Measurements from ENCODE around the gene OR9G4. TPM values are rescaled to one million over a fixed set of nuclear protein-coding genes. Genes with fewer than 3 reads are reported as not detected.

Gene OR9G4
- total RNA-seq, 1 donor from 2014 or later = not detected

Other genes with a start within 250 kb of the OR9G4 start
- gene OR5M11, start 205.4 kb downstream of the OR9G4 start, total RNA-seq = not detected in 2 replicates
- not detected in 2 replicates for gene OR5M10, start 171.0 kb downstream of the OR9G4 start, total RNA-seq
- gene OR5M1, start 133.8 kb downstream of the OR9G4 start, total RNA-seq = not detected in 2 replicates
- gene OR5AP2, start 106.3 kb downstream of the OR9G4 start, total RNA-seq = not detected in 2 replicates
- not detected in 2 replicates for gene OR5AR1, start 85.0 kb downstream of the OR9G4 start, total RNA-seq
- not detected in 2 replicates for gene OR9G1, start 49.6 kb downstream of the OR9G4 start, total RNA-seq
- not detected in 2 replicates for gene OR5AK2, start 240.2 kb upstream of the OR9G4 start, total RNA-seq

Measured in glomerular endothelial cell (primary cell).